ENCODE results near the gene COL5A3.

Gene COL5A3

GRCh38 chr19:9937001-9937411 is 73.3 kb downstream of the COL5A3 start:
- in situ Hi-C loops (cut with MboI; ENCODE audit: low sequenced_read_pairs, unreplicated experiment), result loop anchor here (10.0 to 25.0 kb wide), 3 partner anchors 88 to 450 kb away; partner anchors contain the start of genes S1PR2 and TYK2
- DNase-seq (ENCODE audit: low spot score), result no peak
- TF ChIP-seq CTCF (IDR thresholded peaks at IDR 0.05; ENCODE audit: borderline replicate concordance, control extremely low read depth, extremely low read depth, insufficient read depth, missing control alignments), result no peak

- TF ChIP-seq CTCF (IDR thresholded peaks at IDR 0.05; ENCODE audit: borderline replicate concordance, control extremely low read depth, extremely low read depth, insufficient read depth, missing control alignments), result no peak
- DNase-seq (ENCODE audit: low spot score), result peak; percentile 63
- in situ Hi-C loops (cut with MboI; ENCODE audit: low sequenced_read_pairs, unreplicated experiment), result loop anchor here (10.0 to 25.0 kb wide), 3 partner anchors 88 to 451 kb away; partner anchors contain the start of genes S1PR2 and TYK2
Measured at GRCh38 chr19:9936326-9937000, 73.8 kb downstream of the COL5A3 start, which contains the start of gene OLFM2. Gene OLFM2 (minus strand): TSS chr19:9936515. CDS start chr19:9936366, 149 bp downstream.

GRCh38 chr19:9935506-9936325 is 74.6 kb downstream of the COL5A3 start:
- no peak for DNase-seq (ENCODE audit: low spot score)
- no peak for TF ChIP-seq CTCF (IDR thresholded peaks at IDR 0.05; ENCODE audit: borderline replicate concordance, control extremely low read depth, extremely low read depth, insufficient read depth, missing control alignments)
- in situ Hi-C loops (cut with MboI; ENCODE audit: low sequenced_read_pairs, unreplicated experiment), result loop anchor here (10.0 to 25.0 kb wide), 3 partner anchors 89 to 452 kb away; partner anchors contain the start of genes S1PR2 and TYK2

- TF ChIP-seq CTCF (IDR thresholded peaks at IDR 0.05; ENCODE audit: borderline replicate concordance, control extremely low read depth, extremely low read depth, insufficient read depth, missing control alignments), result peak; percentile 80
- DNase-seq (ENCODE audit: low spot score), result peak; percentile 91
- in situ Hi-C loops (cut with MboI; ENCODE audit: low sequenced_read_pairs, unreplicated experiment), result loop anchor here (10.0 to 25.0 kb wide), 3 partner anchors 90 to 453 kb away; partner anchors contain the start of genes S1PR2 and TYK2
Measured at GRCh38 chr19:9934132-9934950, 76.0 kb downstream of the COL5A3 start.

GRCh38 chr19:9932835-9933234 is 77.5 kb downstream of the COL5A3 start:
- in situ Hi-C loops (cut with MboI; ENCODE audit: low sequenced_read_pairs, unreplicated experiment), result loop anchor here (10.0 to 25.0 kb wide), 3 partner anchors 92 to 454 kb away; partner anchors contain the start of genes S1PR2 and TYK2
- TF ChIP-seq CTCF (IDR thresholded peaks at IDR 0.05; ENCODE audit: borderline replicate concordance, control extremely low read depth, extremely low read depth, insufficient read depth, missing control alignments), result no peak
- no peak for DNase-seq (ENCODE audit: low spot score)
